MM.1S (cell line): ENCODE results near the gene MRPS6.

Experiments used
- DNase-seq: peaks from one replicate; pipeline ENCODE4 v3.0.0-alpha.2; 2015
- H2AFZ ChIP-seq: fragments of 300-600 bp; sonication (generic); 2 replicates; pipeline ENCODE4 v1.6.0; 2016; ENCODE audit warnings: antibody characterized with exemption, low read length
- H3F3A ChIP-seq: fragments of 300-600 bp; sonication (generic); 2 replicates; pipeline ENCODE4 v1.6.1; 2016; ENCODE audit warnings: mild to moderate bottlenecking, antibody characterized with exemption, low read length, moderate library complexity, mixed read lengths; ENCODE audit not compliant: insufficient read depth
- H3K27ac ChIP-seq: fragments of 300-600 bp; sonication (generic); 2 replicates; pipeline ENCODE4 v1.5.1; 2016; ENCODE audit warnings: mild to moderate bottlenecking, low read length
- H3K27me3 ChIP-seq: fragments of 300-600 bp; sonication (generic); replicated peaks from 2 replicates; pipeline ENCODE4 v1.6.0; 2016; ENCODE audit warnings: low read length; ENCODE audit not compliant: insufficient read depth
- H3K36me3 ChIP-seq: fragments of 300-600 bp; sonication (generic); replicated peaks from 2 replicates; pipeline ENCODE4 v1.6.1; 2016; ENCODE audit warnings: mild to moderate bottlenecking, low read length, mixed read lengths; ENCODE audit not compliant: insufficient read depth
- H3K4me1 ChIP-seq: fragments of 300-600 bp; sonication (generic); 2 replicates; pipeline ENCODE4 v1.6.1; 2016; ENCODE audit warnings: low read length, mixed read lengths
- H3K4me2 ChIP-seq: fragments of 300-600 bp; sonication (generic); 2 replicates; pipeline ENCODE4 v1.6.0; 2016; ENCODE audit warnings: low read depth, low read length
- H3K4me3 ChIP-seq: fragments of 300-600 bp; sonication (generic); 2 replicates; pipeline ENCODE4 v1.5.1; 2016; ENCODE audit warnings: low read length, mixed read lengths
- H3K79me2 ChIP-seq: fragments of 300-600 bp; sonication (generic); 2 replicates; pipeline ENCODE4 v1.6.1; 2016; ENCODE audit warnings: mixed run types, low read length, mixed read lengths
- H3K9ac ChIP-seq: fragments of 300-600 bp; sonication (generic); 2 replicates; pipeline ENCODE4 v1.6.1; 2016; ENCODE audit warnings: low read length, mixed read lengths
- H3K9me2 ChIP-seq: fragments of 300-600 bp; sonication (generic); replicated peaks from 2 replicates; pipeline ENCODE4 v1.6.1; 2016; ENCODE audit warnings: mild to moderate bottlenecking, low read length, mixed read lengths; ENCODE audit not compliant: insufficient read depth
- H3K9me3 ChIP-seq: fragments of 300-600 bp; sonication (generic); replicated peaks from 2 replicates; pipeline ENCODE4 v1.6.1; 2016; ENCODE audit warnings: mild to moderate bottlenecking, low read length, mixed read lengths; ENCODE audit not compliant: insufficient read depth
- H4K20me1 ChIP-seq: fragments of 300-600 bp; sonication (generic); 2 replicates; pipeline ENCODE4 v1.6.1; 2016; ENCODE audit warnings: mild to moderate bottlenecking, low read length, moderate library complexity, mixed read lengths; ENCODE audit not compliant: insufficient read depth
- CTCF ChIP-seq: fragments of 300-600 bp; sonication (generic); IDR thresholded peaks from 2 replicates; pipeline ENCODE4 v1.5.1; 2016; ENCODE audit warnings: antibody characterized with exemption, low read length, mixed read lengths
- EZH2 ChIP-seq: fragments of 300-600 bp; sonication (generic); optimal IDR thresholded peaks from 2 replicates; pipeline ENCODE3; 2017; ENCODE audit warnings: low read depth, mild to moderate bottlenecking, antibody characterized with exemption, low read length, mixed read lengths
- EZH2phosphoT487 ChIP-seq: fragments of 300-600 bp; sonication (generic); IDR thresholded peaks from 2 replicates; pipeline ENCODE4 v1.6.1; 2018; ENCODE audit warnings: antibody characterized with exemption, low read length

The MRPS6 gene

GRCh38 chr21:34189506-34189905 is 116.1 kb downstream of the MRPS6 start:
- TF ChIP-seq EZH2 (no peak), CTCF (no peak), EZH2phosphoT487 (no peak)
- H3K9me2 ChIP-seq: no peaks in the 10 kb centered on the region
- H3F3A ChIP-seq: no peaks in the 10 kb centered on the region
- no peak overlapping the region for H3K27ac ChIP-seq
- no peak overlapping the region for H3K4me3 ChIP-seq
- H3K9me3 ChIP-seq: no peaks in the 10 kb centered on the region
- H2AFZ ChIP-seq: no peak overlapping the region
- no peaks in the 10 kb centered on the region for H4K20me1 ChIP-seq
- H3K4me1 ChIP-seq: no peaks in the 10 kb centered on the region
- H3K9ac ChIP-seq: no peak overlapping the region
- no peaks in the 10 kb centered on the region for H3K27me3 ChIP-seq
- H3K79me2 ChIP-seq: no peaks in the 10 kb centered on the region
- no peak for DNase-seq
- no peaks in the 10 kb centered on the region for H3K36me3 ChIP-seq
- H3K4me2 ChIP-seq: no peak overlapping the region

- DNase-seq: no peak
These were observed 117.4 kb downstream of the MRPS6 start for GRCh38 chr21:34190576-34191321.

GRCh38 chr21:34191876-34192275 is 118.5 kb downstream of the MRPS6 start:
- no peaks in the 10 kb centered on the region for H3K9me2 ChIP-seq
- H3K36me3 ChIP-seq: no peaks in the 10 kb centered on the region
- H3K4me3 ChIP-seq: no peak overlapping the region
- no peaks in the 10 kb centered on the region for H3K79me2 ChIP-seq
- no peak overlapping the region for H2AFZ ChIP-seq
- H3F3A ChIP-seq: no peaks in the 10 kb centered on the region
- H3K27ac ChIP-seq: no peak overlapping the region
- no peaks in the 10 kb centered on the region for H4K20me1 ChIP-seq
- H3K27me3 ChIP-seq: no peaks in the 10 kb centered on the region
- TF ChIP-seq CTCF: no peak
- TF ChIP-seq EZH2: no peak
- no peak for TF ChIP-seq EZH2phosphoT487
- no peak for DNase-seq
- H3K4me1 ChIP-seq: no peaks in the 10 kb centered on the region
- H3K4me2 ChIP-seq: no peak overlapping the region
- no peak overlapping the region for H3K9ac ChIP-seq
- H3K9me3 ChIP-seq: no peaks in the 10 kb centered on the region

More at GRCh38 chr21:34190576-34191321, 117.4 kb downstream of the MRPS6 start:
- Histone ChIP-seq H3K36me3 (no peaks in the 10 kb centered on the region), H3K4me3 (no peak overlapping the region), H3K79me2 (no peaks in the 10 kb centered on the region), H3K4me1 (no peaks in the 10 kb centered on the region), H3K4me2 (no peak overlapping the region), H3K9me2 (no peaks in the 10 kb centered on the region), H4K20me1 (no peaks in the 10 kb centered on the region), H3K27me3 (no peaks in the 10 kb centered on the region), H3K27ac (no peak overlapping the region), H3K9ac (no peak overlapping the region), H3K9me3 (no peaks in the 10 kb centered on the region), H2AFZ (no peak overlapping the region), H3F3A (no peaks in the 10 kb centered on the region)
- TF ChIP-seq CTCF: no peak
